HL-60 (cell line): ENCODE results near the gene STARD3.

Experiments
- DNase-seq, 2 experiments: peaks; one replicate each; pipeline ENCODE4 v3.0.0-alpha.2; 2010 to 2020; ENCODE audit warnings: low read depth in 1 of 2, low spot score in 1 of 2
- H3K27ac ChIP-seq: fragments of 250-450 bp; sonication (Bioruptor Pico); replicated peaks from 2 replicates; pipeline ENCODE4 v1.5.1; 2020; ENCODE audit warnings: mild to moderate bottlenecking, moderate library complexity
- H3K27me3 ChIP-seq: fragments of 250-450 bp; sonication (Bioruptor Pico); 2 replicates; pipeline ENCODE4 v1.5.1; 2021; ENCODE audit warnings: mild to moderate bottlenecking, moderate library complexity; ENCODE audit not compliant: insufficient read depth, poor library complexity, severe bottlenecking
- H3K4me3 ChIP-seq: replicated peaks from 2 replicates; pipeline ENCODE4 v1.5.1; 2011; ENCODE audit warnings: mild to moderate bottlenecking, control low read depth, low read length; ENCODE audit not compliant: insufficient read depth
- GABPA ChIP-seq: IDR thresholded peaks from 2 replicates; pipeline ENCODE4 v1.6.1; 2012; ENCODE audit warnings: low read depth
- POLR2AphosphoS5 ChIP-seq: IDR thresholded peaks from 2 replicates; pipeline ENCODE4 v1.6.1; 2012; ENCODE audit warnings: low read depth
- REST ChIP-seq: IDR thresholded peaks from 2 replicates; pipeline ENCODE4 v1.6.1; 2012; ENCODE audit warnings: low read depth; ENCODE audit not compliant: insufficient replicate concordance
- SPI1 ChIP-seq: IDR thresholded peaks from 2 replicates; pipeline ENCODE4 v1.6.1; 2012; ENCODE audit warnings: low read depth, mild to moderate bottlenecking, borderline replicate concordance
- TF ChIP-seq, protein P1 (sequence below): IDR thresholded peaks from one replicate; pipeline ENCODE4 v1.5.1; 2011; ENCODE audit warnings: low read length, control low read depth, inconsistent platforms; ENCODE audit not compliant: insufficient read depth

STARD3 gene

DNA sequence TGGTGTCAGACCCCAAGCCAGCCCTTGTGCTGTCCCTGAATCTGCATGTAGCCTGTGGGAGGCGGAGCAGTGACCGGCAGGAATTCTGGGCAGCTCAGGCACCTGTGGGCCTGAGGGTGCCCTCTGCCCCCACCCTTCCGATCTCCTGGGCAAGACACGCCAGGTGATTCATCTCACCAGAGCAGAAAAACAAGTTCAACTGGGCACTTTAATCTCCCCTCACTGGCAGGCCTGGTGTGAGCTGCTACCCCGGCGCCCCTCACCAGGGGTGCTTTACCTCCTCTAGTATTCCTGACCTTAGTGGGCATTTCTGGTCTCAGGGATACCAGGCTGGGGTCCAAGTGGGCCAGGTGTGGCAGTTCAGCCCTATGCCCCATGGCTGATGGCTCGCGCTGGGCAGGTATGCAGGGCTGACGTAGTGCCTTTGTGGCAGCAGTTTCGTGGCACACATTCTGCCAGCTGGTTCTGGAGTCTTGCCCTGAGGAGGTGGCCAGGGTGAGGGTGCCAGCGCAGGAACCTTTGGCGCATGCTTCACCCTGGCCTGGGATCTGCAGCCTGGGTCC, 68.9 kb downstream of the STARD3 start:
- Histone ChIP-seq H3K27me3 (peaks cover 9% of the 10 kb centered on the region), H3K27ac (no peak overlapping the region), H3K4me3 (no peak overlapping the region)
- no peak for TF ChIP-seq GABPA
- TF ChIP-seq REST: no peak
- TF ChIP-seq SPI1: no peak
- no peak for TF ChIP-seq POLR2AphosphoS5
- TF ChIP-seq, protein P1, sequence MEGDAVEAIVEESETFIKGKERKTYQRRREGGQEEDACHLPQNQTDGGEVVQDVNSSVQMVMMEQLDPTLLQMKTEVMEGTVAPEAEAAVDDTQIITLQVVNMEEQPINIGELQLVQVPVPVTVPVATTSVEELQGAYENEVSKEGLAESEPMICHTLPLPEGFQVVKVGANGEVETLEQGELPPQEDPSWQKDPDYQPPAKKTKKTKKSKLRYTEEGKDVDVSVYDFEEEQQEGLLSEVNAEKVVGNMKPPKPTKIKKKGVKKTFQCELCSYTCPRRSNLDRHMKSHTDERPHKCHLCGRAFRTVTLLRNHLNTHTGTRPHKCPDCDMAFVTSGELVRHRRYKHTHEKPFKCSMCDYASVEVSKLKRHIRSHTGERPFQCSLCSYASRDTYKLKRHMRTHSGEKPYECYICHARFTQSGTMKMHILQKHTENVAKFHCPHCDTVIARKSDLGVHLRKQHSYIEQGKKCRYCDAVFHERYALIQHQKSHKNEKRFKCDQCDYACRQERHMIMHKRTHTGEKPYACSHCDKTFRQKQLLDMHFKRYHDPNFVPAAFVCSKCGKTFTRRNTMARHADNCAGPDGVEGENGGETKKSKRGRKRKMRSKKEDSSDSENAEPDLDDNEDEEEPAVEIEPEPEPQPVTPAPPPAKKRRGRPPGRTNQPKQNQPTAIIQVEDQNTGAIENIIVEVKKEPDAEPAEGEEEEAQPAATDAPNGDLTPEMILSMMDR: no peak
- no peak for DNase-seq

- Histone ChIP-seq H3K27me3 (peaks cover 6% of the 10 kb centered on the region), H3K27ac (no peak overlapping the region), H3K4me3 (no peak overlapping the region)
- no peak for DNase-seq
- no peak for TF ChIP-seq GABPA
- no peak for TF ChIP-seq REST
- TF ChIP-seq SPI1: no peak
- no peak for TF ChIP-seq POLR2AphosphoS5
- TF ChIP-seq, protein P1: no peak
Observed at GRCh38 chr17:39706383-39706782, 69.4 kb downstream of the STARD3 start.

- TF ChIP-seq POLR2AphosphoS5 (no peak), SPI1 (no peak), REST (no peak), GABPA (no peak)
- TF ChIP-seq, protein P1: no peak
- no peak overlapping the region for H3K27ac ChIP-seq
- no peak for DNase-seq
Observed at GRCh38 chr17:39706921-39707337, 70.0 kb downstream of the STARD3 start.

More at GRCh38 chr17:39706921-39707337, 70.0 kb downstream of the STARD3 start:
- Histone ChIP-seq H3K4me3 (no peak overlapping the region), H3K27me3 (peaks cover 6% of the 10 kb centered on the region)
